Activated CD4-positive, alpha-beta T cell treated with anti-CD3 and anti-CD28 coated beads, Interleukin-2, Interleukin-6, amounts not matched to agents 100 ng/mL and 50 ng/mL, durations not matched to agents 16 hours and 8 hours (primary cell): ENCODE results near the gene RNF167.

Experiments used
- DNase-seq: peaks from one replicate; pipeline ENCODE4 v3.0.0-alpha.2; 2020

RNF167 gene

DNA sequence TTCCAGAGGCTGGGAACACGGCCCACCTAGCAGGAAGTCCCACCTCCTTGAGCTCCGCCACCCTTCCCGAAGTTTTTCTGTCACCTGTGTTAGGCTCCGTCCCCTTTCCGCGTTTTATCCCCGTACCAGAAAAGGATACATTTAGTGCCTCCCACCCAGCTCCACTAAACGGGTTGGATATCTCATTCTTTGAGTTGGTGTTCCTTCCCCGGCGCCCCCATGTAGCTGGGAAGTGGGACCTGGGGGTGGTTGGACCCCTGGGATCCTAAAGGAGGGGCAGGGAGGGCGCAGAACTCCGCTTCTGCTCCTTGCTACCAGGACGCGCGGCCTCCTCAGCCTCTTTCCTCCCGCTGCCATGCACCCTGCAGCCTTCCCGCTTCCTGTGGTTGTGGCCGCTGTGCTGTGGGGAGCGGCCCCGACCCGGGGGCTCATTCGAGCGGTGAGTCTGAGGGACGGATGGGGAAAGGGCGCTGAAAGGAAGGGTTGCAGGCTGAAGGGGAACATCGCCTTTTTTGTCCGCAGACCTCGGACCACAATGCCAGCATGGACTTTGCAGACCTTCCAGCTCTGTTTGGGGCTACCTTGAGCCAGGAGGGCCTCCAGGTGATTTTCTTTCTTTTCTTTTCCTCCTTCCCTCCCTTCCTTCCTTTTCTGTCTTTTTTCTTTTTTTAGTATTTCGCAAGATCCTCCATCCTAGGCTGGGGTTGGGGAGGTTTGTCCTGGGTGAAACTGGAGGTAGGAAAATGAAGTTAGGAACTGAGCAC is 669 bp downstream of the RNF167 start:
- DNase-seq: peak; percentile 69

DNA sequence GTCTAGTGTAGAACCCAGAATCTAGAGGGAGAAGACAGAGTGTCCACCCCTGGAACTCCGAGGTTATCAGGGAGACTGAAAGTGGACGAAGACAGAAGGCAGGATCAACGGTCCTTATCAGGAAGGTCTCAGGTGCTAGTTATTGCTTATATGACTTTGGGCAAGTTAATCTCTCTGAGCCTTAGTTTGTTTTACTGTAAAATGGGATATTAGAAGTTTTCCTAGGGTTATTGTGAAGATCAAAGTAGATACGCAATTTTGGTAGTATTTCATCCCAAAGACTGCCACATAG is 1.2 kb downstream of the RNF167 start:
- DNase-seq: no peak

DNA sequence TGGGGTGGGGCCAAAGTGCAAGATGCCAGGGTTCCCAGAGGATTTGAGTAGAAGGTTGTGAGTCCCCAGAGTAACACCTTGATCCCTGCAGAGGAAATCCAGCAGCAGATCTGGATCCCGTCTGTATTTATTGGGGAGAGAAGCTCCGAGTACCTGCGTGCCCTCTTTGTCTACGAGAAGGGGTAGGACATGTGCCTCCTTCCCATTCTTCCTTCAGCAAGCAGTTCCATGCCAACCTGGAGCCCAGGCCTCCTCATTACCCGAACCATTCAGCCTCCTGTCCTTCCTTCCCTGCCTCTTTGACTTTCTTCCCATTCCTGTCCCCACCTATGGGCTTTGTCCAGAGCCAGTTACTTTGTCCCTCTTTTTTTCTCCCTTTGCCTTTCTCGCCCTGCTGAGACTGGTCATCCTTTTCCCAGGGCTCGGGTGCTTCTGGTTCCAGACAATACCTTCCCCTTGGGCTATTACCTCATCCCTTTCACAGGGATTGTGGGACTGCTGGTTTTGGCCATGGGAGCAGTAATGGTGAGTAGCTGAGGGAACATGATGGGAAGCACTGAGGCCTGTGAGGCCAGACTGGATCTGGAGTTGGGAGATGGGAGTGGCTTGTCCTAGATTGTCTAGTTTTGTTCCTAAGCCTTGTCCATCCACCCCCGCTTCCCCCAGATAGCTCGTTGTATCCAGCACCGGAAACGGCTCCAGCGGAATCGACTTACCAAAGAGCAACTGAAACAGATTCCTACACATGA is 2.9 kb downstream of the RNF167 start:
- DNase-seq: no peak

DNA sequence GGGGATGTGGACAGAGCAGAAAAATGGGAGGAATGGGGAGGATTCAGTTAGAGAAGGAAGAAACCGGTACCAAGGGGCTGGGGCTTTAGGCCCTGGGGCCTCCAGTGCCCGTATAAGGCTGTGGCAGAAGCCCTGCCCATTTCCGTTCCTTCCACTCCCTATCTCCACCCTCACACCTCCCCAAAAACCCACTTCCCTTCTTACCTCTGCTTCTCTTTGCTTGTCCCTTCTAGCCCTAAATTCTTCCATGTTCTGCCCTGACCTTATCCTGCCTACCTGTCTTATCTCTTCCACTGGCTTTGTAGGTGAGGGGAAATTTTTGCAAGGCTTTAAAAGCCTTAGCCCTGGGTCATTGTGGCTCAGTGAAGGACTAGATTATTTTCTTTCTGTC is 4.1 kb downstream of the RNF167 start:
- DNase-seq: peak; percentile 86

DNA sequence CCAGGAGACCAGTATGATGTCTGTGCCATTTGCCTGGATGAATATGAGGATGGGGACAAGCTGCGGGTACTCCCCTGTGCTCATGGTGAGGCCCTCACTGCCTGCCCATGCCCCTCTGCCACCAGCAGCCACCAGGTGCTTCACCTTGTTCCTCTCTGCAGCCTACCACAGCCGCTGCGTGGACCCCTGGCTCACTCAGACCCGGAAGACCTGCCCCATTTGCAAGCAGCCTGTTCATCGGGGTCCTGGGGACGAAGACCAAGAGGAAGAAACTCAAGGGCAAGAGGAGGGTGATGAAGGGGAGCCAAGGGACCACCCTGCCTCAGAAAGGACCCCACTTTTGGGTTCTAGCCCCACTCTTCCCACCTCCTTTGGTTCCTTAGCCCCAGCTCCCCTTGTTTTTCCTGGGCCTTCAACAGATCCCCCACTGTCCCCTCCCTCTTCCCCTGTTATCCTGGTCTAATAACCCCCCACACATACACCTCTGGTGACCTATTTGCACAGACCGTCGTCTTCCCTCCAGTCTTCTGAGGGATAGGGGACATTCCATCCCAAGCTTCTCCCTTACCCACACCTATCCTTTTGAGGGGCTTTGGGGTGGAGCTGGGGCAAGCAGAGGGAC is 4.6 kb downstream of the RNF167 start:
- peak; percentile 53 for DNase-seq

DNA sequence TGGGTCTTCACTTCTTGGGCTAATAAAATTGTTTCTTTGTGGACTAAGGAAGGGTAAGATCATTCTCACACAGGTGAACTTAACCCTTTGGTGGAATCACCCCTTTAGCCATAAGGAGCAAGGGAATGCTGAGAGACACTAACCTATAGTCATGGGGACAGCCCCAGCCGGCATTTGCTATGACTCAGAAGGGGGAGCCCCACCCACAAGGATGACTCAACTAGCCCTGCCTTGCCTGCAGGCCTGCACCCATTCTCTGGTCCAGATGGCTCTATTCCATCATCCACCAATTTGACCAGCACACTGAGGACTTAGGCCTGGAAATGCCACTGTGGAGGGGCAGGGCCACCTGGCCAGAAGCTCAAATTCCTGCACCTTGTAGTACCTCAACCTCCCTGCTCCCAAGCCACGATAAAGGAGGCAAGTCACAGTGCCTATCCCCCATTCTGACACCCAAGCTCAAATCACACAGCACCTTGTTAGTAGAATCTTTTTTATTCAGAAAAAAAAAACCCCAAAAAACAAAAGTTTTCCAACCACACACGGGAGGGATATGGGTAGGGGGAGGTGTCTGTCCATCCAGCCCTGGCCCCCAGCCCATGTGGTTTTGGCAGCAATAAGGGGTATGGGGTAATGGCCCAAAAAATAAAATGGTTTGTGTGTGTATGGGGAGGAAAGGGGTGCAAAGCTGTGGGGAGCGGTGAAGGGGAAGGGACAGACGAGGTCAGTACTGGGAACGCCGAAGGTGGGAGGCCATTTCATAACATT is 5.3 kb downstream of the RNF167 start:
- DNase-seq: peak; percentile 93

DNA sequence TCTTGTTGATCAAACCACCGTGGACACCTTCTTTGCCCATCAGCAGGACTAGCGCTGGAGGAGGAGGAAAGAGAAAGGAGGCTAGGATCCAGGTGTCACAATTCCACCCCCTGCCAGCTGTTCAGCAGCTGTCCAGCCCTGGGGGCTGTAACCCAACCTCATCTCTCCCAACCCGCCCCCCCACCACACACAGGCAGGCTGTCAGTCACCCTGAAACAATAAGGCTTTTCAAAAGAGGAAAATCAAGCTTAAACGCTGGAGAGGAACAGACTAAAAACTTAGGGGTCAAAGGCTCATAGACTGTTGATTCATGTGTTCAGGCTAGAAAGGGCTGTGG is 5.8 kb downstream of the RNF167 start:
- no peak for DNase-seq

DNA sequence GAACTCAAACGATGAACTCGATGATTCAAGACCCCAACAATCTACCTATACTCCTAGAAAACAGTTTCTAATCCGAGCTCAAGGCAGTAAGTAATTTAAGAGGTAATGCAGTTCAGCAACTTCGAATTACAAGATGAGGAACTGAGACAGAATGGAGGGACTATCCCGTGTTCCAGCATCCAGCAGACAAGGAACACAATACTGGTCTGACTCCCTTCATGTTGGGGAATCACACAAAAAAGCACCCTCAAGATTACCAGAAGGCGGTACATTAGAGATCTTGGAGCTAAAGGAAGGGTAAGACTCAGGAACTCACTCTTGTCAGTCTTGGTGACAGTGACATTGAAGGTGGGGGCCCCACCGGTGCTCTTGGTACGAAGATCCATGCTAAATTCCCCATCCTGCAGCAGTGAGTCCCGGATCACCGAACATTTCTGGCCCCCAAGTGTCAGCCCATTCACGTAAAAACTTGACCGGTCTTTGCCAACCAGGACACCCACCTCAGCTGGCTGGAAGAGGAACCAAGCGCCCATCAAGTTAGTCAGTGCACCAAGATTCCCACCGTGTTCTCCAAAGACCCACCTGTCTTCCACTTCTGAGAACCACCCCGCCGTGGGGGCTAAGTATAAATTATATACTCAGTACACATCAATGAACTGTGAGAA is 6.4 kb downstream of the RNF167 start:
- DNase-seq: peak; percentile 23

DNA sequence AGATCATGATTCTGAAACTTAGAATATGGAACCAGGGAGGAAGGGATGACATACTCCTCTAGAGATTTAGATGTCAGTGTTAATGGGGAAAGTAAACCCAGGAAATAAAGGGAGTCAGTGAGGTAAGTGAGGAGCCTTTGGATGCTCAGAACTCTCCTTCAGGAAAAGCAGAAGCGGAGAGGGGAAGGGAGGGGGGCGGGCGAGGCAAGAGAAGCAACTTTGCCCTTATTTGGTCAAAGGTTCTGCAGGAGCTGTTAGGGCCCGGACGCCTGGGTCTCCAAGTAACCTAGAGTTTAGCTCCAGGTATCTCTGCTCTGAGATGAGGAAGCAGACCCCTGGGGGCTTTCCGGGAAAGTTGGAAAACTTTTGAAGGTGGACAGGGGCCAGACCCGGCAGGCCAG is 6.9 kb downstream of the RNF167 start:
- no peak for DNase-seq

DNA sequence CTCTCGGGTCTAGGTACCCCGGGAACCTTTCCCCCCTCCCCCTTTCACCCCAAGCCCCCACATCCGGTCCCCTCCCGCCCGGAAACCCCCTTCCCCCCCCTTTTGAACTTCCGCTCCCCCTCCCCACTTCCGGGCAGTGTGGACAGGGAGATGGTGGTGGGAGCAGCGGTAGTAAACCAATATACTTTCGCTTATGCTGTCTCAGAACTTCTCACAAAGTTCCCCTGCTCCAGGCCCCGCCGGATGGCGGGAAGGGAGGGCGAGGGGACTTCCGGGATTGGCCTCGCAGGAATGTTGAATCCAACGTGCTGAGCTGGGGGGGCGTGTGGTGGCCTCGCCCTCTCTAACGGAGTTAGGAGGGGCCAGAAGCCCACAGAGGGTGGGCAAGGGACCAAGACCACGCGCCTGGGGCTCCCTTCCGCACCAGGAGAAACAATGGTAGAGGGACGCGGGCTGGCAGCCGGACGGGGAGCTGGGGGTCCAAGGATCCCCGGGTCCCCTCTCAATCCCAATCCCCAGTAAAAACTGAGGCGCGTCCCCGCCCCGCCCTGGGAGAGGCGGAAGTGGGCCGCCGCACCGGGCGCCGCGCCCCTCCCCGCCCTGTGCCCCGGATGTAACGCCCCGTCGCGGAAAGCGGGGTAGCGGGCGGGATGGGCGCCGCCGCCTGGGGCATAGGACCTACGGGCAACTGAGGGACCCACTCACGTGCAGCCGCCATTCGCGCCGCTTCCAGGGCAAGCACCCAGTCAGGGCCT is 7.5 kb downstream of the RNF167 start:
- peak; percentile 86 for DNase-seq

DNA sequence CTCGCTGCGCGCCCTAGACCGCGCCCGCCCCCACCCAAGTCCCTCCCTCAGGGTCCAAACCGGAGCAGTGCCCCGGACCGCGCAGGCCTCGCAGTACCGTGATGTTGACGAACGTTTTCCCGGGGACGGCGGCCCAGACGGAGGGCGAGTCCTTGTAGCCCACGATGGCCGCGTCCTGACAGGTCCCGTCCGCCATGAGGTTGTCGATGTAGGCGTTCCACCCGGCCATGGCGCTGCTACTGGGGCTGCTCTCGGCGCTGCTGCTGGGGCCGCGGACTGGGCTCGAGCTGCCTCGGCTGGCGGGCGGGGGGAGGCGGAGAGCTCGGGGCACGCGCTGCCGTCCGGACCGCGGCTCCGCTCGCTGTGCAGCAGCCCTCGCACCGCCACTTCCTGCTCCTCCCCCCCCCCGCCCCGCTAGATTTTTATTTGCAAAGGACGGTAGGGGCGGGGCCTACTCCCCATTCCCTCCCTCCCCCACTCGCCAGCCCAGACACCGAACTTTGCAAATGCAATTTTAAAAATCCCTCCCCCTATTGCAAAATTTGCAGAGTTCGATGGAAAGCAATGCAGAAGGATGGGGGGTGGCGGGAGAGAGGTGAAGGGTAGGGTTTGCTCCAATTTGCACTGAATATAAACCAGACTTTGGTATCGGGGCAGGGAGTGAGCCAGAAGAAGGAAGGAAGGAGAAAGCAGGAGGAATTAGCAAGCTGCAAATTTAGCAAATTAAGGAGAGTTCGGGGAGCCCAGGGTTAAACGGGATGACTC is 8.3 kb downstream of the RNF167 start, which contains the start of gene PFN1:
PFN1 (minus strand) TSS at position 365 of the 765 bp plus-strand sequence; CDS start at position 229, 136 bp downstream.
- peak; percentile 95 for DNase-seq

DNA sequence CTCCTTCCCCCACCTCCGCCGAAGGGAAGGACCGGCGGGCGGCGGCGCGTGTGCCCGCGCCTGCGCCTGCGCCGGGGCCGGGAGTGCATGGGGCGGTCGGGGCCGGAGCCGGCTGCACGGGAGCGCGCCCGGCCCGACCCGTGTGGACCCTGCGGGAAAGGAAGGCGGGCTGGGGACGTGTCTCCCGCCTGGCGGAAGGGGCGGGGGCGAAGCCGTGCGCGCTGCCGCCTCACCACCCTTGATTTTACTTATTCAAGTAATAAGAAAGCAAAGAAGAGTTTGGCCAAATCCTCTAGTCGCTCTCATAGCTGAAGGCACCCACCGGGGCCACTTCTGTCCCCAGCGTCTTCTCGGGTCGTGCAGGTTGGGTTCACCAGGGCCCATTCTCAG is 8.9 kb downstream of the RNF167 start:
- DNase-seq: peak; percentile 88

DNA sequence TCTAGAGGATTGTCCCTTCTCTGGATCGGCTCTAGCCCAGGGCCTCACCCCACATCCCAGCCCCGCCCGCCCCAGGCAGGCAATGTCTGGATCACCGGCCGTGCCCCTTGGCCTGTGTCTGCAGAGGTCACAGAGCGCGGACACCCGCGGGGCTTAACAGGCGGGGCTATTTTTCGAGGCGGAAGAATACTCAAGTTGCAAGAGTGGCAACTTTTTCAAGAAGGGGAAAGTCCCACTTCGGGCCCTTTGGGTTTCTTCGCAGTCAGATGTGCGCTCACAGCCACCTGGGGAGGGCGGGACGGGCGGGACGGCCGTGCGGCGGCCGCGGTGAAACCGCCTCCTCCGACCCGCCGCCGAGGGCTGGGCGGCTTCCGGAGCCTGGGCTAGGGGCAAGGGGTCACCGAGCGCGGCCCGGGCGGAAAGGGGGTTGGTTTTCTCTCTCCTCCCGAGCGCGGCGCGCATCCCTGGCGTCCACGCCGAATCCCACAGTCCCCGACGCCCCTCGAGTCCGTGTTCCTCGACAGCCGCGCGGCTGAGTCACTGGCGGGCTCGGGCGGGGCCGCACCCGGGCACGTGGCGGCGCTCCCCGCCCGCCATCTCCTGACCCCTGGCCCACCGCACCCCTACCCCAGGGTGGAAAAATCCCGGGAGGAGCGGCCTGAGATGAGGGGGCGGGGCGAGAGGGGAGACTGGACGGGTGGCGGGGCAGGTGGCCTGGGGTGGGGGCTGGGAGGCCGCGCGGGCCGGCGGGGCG is 9.4 kb downstream of the RNF167 start:
- DNase-seq: peak; percentile 90

DNA sequence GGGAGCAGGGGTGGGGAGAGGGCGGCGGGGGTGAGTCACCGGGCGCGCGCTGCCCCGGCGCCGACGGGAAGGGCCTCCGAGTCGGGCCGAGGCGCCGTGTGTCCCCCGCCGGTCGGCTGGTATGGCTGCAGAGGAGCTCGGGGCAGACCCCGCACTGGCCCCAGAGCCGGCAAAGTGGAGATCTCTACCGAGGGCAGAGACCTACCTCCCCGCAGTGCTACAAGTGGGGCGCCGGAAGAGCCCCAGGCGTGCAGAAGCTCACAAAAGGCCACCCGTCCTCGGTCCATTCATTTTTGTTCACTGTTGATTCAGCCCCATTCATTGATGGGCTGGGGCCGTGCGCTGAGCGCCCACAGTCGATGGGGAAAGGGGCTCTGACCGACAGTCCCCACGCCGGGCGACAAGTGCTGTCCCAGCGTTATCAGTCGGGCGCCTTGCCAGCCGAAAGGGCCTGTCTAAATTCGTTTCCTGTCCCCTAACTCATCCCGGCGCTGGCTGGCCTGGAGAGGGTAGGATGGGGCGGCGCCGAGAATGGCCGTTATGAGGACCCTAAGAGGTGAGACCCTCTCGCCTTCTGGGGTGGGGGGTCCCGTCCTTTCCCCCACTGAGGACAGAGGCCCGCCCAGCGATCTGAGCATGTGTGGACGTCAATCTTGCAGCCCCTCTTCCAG is 10.1 kb downstream of the RNF167 start:
- peak; percentile 47 for DNase-seq

DNA sequence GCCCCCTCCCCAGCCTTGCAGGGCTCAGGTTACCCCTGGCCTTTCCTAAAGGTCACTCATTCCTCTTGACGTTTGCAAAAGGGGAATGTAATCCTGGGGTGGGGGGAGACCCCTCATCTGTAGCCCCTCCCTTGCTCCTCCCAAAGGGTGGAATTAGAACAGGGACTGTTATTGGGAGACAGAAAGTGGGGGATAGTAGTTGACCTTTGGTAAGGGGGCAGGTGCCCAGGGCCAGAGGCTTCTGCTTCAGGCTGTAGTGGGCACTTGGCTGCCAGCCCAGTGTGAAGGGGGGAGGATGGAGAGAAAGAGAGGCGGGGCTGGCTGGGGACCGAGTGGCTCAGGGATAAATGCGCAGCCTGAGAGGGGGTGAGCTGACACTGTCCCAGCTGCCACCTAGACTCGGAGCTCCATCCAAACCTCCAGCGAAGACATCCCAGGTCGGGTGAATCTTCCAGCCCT is 10.7 kb downstream of the RNF167 start, which contains the start of gene ENO3:
ENO3 (plus strand) TSS at position 374 of the 459 bp plus-strand sequence. CDS start 711 bp downstream, outside the sequence.
- DNase-seq: peak; percentile 12

DNA sequence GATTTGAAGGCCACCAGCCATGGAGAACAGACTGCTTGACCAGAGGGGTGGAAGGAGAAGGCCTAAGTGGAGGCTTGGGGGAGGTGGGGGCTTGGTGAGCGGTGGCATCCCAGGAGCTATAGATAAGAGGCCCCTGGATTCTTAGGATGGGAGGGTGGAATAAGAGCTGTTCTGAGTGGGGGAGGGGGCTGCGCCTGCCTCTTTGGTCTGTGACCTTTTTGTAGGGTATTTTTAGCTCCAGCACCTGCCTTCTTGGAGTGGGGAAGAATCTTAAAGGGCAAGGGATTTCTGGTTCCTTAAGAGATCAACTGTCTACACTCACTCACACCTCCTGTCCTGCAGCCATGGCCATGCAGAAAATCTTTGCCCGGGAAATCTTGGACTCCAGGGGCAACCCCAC is 11.4 kb downstream of the RNF167 start:
- no peak for DNase-seq

DNA sequence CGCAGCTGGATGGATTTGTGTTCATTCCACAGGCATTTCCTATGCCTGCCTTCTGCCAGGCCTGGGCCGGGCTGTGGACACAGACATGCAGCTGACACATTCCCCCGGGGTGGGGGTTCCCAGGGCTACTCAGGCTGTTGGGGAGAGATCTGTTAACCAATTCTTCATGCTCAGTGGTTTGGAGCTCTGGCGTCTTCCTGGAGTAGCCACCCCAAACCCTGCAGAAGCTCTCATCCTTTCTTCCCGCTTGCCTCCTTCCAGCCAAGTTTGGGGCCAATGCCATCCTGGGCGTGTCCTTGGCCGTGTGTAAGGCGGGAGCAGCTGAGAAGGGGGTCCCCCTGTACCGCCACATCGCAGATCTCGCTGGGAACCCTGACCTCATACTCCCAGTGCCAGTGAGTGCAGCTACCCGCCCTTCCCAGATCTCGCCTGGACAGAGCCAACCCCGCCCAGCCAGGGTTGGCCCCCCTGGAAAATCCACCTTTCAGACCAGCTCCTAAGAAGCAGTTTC is 13.4 kb downstream of the RNF167 start:
- no peak for DNase-seq

DNA sequence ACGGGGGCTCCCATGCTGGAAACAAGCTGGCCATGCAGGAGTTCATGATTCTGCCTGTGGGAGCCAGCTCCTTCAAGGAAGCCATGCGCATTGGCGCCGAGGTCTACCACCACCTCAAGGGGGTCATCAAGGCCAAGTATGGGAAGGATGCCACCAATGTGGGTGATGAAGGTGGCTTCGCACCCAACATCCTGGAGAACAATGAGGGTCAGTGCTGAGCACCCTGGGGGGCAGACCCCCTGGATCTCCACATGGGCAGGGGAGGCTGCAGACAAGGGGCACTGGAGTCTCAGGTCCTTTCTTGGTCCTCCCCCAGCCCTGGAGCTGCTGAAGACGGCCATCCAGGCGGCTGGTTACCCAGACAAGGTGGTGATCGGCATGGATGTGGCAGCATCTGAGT is 15.0 kb downstream of the RNF167 start:
- no peak for DNase-seq

DNA sequence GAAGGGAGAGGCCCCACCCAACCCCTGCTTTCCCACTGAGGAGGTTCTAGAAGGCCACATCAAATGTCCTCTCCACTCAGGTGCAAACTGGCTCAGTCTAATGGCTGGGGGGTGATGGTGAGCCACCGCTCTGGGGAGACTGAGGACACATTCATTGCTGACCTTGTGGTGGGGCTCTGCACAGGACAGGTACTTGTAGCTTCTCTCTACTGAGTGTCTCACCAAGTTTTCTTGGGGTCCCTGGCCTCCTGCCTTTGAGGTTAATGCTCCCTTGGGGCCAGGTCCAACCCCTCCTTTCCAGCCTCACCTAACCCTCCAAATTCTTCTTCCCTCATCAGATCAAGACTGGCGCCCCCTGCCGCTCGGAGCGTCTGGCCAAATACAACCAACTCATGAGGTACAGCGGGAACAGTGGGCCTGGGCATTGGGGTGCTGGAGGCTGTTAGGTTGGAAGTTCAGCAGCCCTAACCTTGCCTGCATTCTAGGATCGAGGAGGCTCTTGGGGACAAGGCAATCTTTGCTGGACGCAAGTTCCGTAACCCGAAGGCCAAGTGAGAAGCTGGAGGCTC is 16.5 kb downstream of the RNF167 start:
- DNase-seq: peak; percentile 44
